ENCODE results near the gene CABLES2.

DNA sequence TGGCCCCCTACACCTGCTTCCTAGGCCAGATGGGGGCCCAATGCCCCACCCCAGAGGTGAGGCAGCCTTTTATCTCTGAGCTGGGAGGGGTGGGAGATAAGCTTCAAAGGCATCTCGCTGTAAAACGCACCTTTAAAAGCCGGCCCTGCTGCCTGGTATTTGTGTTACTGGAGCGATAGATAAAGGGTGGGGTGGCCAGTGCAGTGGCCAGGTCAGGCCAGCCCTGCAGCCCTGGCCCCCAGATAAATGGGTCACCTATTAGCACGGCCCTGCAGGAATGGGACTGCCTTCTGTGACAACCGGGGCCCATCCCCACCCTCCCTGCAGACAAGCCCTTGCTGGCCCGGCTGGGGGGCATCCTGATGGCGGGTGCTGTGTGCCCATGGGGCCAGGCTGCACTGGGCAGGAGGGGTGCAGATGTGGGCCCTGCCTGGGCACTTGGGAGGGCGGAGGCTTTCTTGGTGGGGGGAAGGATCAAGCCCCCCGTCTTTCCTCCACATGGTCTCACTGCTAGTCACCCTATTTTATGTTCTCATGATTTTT is 23.3 kb upstream of the CABLES2 start:
- TF ChIP-seq, protein P1, sequence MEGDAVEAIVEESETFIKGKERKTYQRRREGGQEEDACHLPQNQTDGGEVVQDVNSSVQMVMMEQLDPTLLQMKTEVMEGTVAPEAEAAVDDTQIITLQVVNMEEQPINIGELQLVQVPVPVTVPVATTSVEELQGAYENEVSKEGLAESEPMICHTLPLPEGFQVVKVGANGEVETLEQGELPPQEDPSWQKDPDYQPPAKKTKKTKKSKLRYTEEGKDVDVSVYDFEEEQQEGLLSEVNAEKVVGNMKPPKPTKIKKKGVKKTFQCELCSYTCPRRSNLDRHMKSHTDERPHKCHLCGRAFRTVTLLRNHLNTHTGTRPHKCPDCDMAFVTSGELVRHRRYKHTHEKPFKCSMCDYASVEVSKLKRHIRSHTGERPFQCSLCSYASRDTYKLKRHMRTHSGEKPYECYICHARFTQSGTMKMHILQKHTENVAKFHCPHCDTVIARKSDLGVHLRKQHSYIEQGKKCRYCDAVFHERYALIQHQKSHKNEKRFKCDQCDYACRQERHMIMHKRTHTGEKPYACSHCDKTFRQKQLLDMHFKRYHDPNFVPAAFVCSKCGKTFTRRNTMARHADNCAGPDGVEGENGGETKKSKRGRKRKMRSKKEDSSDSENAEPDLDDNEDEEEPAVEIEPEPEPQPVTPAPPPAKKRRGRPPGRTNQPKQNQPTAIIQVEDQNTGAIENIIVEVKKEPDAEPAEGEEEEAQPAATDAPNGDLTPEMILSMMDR (IDR thresholded peaks at IDR 0.05) = no peak
- TF ChIP-seq, protein P2, sequence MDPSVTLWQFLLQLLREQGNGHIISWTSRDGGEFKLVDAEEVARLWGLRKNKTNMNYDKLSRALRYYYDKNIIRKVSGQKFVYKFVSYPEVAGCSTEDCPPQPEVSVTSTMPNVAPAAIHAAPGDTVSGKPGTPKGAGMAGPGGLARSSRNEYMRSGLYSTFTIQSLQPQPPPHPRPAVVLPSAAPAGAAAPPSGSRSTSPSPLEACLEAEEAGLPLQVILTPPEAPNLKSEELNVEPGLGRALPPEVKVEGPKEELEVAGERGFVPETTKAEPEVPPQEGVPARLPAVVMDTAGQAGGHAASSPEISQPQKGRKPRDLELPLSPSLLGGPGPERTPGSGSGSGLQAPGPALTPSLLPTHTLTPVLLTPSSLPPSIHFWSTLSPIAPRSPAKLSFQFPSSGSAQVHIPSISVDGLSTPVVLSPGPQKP (IDR thresholded peaks at IDR 0.05; ENCODE audit: low read depth, low read length) = no peak
- TF ChIP-seq POLR2A (IDR thresholded peaks at IDR 0.05; ENCODE audit: low read length) (no peak), JUNB (IDR thresholded peaks at IDR 0.05) (no peak), RNF2 (IDR thresholded peaks at IDR 0.05; ENCODE audit: borderline replicate concordance, low read depth) (no peak), POLR2AphosphoS2 (conservative IDR thresholded peaks at IDR 0.05; ENCODE audit: low read length) (no peak), FOXS1 (CRISPR knock-in tag; IDR thresholded peaks at IDR 0.05) (no peak), ZFP36 (IDR thresholded peaks at IDR 0.05; ENCODE audit: borderline replicate concordance, partially characterized antibody) (no peak)
